HUDEP-2 (cell line): ENCODE measurements around the gene PPP4R1.

ENCODE experiments used
- DNase-seq, 76 experiments: peaks; one replicate each; lab custom pipeline; 2025; ENCODE audit not compliant: unreplicated experiment in 76 of 76; lab: John Stamatoyannopoulos, UW

The PPP4R1 gene

DNA sequence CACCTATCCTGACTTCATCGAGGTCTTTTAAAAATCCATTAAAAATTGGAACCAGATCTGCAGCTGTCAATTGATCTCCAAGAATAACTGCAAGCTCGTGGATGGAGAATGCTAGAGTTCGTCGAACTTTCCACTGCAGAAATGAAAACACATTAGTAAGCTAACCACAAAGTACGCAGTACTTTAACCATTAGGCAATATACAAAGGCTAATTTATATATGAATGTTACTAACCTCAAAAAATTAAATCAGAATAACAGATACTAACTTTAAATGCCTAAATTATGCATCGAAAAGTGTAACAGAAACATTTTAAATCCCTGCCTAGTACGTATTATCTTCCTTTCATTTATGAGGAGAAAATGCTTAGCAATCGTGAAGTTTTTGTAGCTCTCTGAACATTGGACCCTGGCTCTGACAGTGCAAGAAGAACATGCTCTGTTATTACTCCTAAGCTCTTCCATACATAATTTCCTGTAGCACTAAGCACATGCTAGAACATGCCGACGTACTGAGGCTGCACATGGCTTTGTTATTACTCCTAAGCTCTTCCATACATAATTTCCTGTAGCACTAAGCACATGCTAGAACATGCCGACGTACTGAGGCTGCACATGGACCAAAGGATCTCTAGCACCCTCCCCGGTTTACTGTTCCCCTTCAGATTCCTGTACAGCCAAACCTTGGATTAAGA is 57.0 kb downstream of the PPP4R1 start:
- DNase-seq = no peak

GRCh38 chr18:9552616-9553015 is 61.7 kb downstream of the PPP4R1 start:
- no peak for DNase-seq

DNA sequence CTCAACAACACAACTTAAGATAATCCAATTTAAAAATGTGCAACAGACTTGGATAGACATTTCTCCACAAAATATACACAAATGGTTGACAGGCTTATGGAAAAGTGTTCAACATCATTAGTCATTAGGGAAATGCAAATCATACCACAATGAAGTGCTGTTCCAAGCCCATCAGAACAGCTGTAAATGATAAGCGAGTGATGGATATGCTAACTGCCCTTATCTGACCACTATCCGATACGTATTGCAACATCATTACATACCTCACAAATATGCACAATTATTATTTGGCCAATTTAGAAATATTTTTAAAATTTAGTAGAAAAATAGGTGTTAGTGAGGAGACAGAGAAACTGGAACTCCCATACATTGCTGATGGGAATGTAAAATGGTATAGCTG is 62.2 kb downstream of the PPP4R1 start:
- DNase-seq = no peak

GRCh38 chr18:9550429-9550828 is 63.9 kb downstream of the PPP4R1 start:
- no peak for DNase-seq

DNA sequence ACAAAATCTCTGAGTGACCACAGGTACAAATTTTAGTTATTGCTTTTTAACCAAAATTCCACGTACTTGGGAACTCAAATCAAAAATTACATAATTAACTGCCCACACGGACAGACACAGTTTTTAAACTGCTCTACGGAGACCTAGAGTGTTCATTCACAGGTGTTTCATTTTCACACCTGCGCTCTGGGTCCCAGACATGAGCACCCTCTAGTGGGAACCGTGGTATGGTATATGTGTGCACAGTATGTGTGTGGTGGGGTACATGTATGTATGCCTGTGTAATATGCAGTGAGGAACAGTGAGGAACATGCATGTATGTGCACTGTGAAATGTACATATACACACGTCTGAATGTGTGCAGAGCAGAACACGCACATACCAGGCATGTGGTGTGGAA is 65.0 kb downstream of the PPP4R1 start:
- DNase-seq = no peak

DNA sequence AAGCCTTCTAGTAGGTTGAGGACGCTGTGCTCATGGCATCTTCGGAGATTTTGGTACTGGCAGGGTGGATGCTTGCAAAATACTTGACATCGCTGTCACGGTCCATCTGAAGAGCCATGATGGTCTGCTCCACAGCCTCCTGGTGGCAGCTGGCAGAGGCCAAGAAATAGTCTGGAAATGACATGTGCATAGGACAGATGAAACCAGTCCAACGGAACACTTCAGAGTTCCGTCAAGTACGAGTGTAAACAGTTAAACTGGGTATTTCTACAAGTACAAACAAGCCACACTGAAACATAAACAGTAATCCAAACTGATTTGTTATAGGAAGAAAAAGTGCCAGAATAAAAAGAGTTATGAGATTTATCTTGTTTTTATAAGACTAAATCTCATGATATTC is 66.6 kb downstream of the PPP4R1 start:
- no peak for DNase-seq

DNA sequence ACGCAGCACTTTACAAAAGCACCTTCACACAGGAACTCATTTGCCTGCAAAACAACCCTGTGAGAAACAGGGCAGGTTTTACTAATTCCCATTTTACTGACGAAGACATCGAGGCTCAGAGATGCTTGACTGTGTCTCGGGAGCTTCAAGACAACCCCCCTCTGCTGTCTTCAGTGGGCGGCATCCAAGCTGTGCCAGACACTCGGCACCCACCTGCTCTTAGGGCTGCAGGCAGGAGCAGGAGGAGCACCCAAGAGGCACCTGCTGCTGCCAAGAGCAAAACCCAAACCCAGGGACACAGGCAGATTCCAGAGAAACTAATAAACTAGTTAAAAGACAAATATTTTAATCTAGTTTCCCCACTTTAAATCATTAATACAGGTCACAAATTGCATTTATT is 67.9 kb downstream of the PPP4R1 start:
- no peak for DNase-seq

DNA sequence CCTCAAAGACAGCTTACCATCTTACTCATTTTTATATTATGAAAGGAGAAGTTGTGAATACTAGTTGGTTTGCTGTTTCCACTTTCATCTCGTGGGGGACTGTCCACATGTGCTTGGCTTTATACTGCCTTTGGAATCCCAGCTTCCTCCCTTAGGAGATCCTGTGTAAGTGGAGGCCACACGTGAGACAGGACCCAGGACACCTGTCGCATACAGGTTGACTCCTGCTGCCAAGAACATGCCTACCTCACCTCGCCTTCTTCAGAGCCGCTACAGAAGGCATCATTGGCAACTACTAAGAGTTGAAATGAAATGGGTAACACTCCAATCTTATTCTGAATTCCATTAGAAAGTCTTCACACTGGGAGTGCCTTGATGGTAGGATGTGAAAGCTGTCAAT is 69.3 kb downstream of the PPP4R1 start:
- no peak for DNase-seq

- no peak for DNase-seq
These were observed 71.4 kb downstream of the PPP4R1 start for GRCh38 chr18:9542924-9543323.

- DNase-seq = no peak
These were observed 74.4 kb downstream of the PPP4R1 start for GRCh38 chr18:9539938-9540337.

- DNase-seq = no peak
These were observed 75.1 kb downstream of the PPP4R1 start for GRCh38 chr18:9539283-9539682.

- no peak for DNase-seq
These were observed 76.7 kb downstream of the PPP4R1 start for GRCh38 chr18:9537677-9538076.

GRCh38 chr18:9536354-9537152 is 77.8 kb downstream of the PPP4R1 start:
- DNase-seq = no peak

DNA sequence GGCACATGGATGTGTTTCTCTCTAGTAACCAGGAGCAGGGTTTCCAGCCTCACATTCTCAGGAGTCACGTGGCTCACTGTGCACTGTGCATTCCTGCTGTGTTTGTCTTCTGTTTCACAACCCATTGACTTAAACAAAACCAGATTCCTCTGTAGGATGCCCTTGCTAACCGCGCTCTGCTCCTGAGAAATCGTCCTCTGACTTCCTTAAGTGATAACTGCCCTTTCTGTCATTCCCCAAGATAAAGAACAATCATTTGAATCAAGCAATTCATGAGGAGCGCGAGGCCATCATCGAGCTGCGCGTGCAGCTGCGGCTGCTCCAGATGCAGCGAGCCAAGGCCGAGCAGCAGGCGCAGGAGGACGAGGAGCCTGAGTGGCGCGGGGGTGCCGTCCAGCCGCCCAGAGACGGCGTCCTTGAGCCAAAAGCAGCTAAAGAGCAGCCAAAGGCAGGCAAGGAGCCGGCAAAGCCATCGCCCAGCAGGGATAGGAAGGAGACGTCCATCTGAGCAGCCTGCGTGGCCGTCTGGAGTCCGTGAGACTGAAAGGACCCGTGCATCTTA is 78.8 kb downstream of the PPP4R1 start:
- DNase-seq = no peak

DNA sequence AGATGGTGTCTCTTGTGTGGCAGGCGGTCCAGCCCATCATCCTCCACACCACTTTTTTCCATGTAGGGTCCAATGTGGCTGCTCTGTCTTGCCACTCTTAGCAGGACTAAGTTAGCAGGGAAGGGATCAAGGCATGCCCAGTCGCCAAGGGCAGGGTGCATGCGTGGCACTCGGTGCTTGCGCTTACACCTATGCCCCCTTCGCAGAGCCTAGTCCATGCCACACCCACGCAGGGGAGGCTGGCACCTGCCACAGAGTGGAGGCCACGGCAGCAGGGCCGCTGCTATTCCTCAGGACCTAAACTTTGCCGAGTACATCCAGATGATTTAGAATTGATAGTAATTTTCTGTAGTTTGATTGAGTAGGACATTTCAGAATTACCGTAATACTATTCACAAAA is 79.5 kb downstream of the PPP4R1 start:
- no peak for DNase-seq

DNA sequence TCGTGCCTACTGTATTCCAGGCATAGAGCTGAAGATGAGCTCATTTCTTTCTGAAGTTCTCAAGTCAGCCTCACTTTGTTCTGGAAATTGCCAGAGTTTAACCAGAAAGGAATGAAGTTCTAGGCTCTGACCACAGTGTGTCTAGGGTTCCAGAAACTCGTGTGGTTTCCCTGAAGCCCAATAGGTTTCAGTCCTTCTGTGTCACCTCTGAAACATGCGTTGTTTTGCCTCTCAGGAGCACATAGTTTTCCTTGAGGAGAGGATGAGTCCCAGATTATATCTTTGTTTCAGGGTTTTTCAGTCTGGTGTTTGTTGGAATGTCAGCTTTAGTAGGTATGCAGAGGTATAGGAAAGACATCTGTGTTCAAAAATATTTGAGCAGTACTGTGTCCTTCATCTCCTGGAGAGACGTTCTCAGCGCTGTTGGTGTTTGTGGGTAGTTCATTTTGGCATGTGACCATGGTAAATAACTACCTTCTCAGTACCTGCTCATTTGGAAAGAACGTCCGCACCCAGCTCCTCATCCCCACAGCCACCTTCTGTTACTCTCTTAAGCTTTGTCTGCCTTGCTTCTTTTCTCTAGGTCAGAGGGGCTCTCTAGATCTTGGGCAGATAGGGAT is 82.5 kb downstream of the PPP4R1 start:
- DNase-seq = no peak

GRCh38 chr18:9530226-9531009 is 83.9 kb downstream of the PPP4R1 start:
- no peak for DNase-seq

DNA sequence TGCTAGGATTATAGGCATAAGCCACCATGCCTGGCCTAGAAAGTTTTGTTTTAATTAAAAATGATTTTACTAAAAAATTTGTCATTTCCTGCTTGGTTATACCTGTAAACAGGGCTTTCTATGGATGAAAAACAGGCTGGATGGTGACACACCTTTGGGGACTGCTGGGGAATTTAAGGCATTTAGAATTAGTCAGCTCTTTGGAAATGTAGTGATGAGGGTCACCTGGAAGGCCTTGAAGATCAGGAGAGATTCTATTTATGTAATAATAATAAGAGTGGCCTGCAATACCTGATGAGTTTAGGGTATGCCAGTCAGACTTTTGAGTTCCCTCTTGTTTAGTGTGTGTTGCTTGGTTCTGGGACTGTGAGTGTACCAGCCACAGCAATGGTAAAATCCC is 87.9 kb downstream of the PPP4R1 start:
- DNase-seq = no peak

- DNase-seq = no peak
These were observed 91.4 kb downstream of the PPP4R1 start for GRCh38 chr18:9522952-9523351.

- no peak for DNase-seq
These were observed 92.6 kb downstream of the PPP4R1 start for GRCh38 chr18:9521770-9522169.

GRCh38 chr18:9520666-9521065 is 93.7 kb downstream of the PPP4R1 start:
- no peak for DNase-seq
